Ishikawa (cell line): ENCODE data around the gene CAPZA1.
A peak's percentile ranks its signal among the peaks of the same experiment; 100 is the strongest.

Experiments used
- CEBPB ChIP-seq: IDR thresholded peaks from 2 replicates; pipeline ENCODE4 v1.6.1; 2012
- CREB1 ChIP-seq: IDR thresholded peaks from 2 replicates; pipeline ENCODE4 v1.6.1; 2012; ENCODE audit warnings: low read depth
- EGR1 ChIP-seq: IDR thresholded peaks from 2 replicates; pipeline ENCODE4 v1.6.1; 2012
- EP300 ChIP-seq: IDR thresholded peaks from 2 replicates; pipeline ENCODE4 v1.6.1; 2012; ENCODE audit warnings: borderline replicate concordance
- FOXM1 ChIP-seq: IDR thresholded peaks from 2 replicates; pipeline ENCODE4 v1.6.1; 2012; ENCODE audit warnings: low read depth, borderline replicate concordance
- NFIC ChIP-seq: IDR thresholded peaks from 2 replicates; pipeline ENCODE4 v1.6.1; 2012
- RAD21 ChIP-seq: IDR thresholded peaks from 2 replicates; pipeline ENCODE4 v1.6.1; 2012; ENCODE audit warnings: low read depth
- TAF1 ChIP-seq: IDR thresholded peaks from 2 replicates; pipeline ENCODE4 v1.6.1; 2012; ENCODE audit warnings: low read depth, mild to moderate bottlenecking
- TCF12 ChIP-seq: IDR thresholded peaks from 2 replicates; pipeline ENCODE4 v1.6.1; 2012; ENCODE audit warnings: low read depth
- TEAD4 ChIP-seq: IDR thresholded peaks from 2 replicates; pipeline ENCODE4 v1.6.1; 2012
- YY1 ChIP-seq: IDR thresholded peaks from 2 replicates; pipeline ENCODE4 v1.6.1; 2012; ENCODE audit warnings: low read depth
- ZBTB7A ChIP-seq: IDR thresholded peaks from 2 replicates; pipeline ENCODE4 v1.6.1; 2012; ENCODE audit warnings: low read depth
- TF ChIP-seq, protein P1 (sequence below): IDR thresholded peaks from 2 replicates; pipeline ENCODE4 v1.6.1; 2012; ENCODE audit warnings: low read depth, mild to moderate bottlenecking
- TF ChIP-seq, protein P2 (sequence below): IDR thresholded peaks from 2 replicates; pipeline ENCODE4 v1.6.1; 2012
- TF ChIP-seq, protein P3 (sequence below): IDR thresholded peaks from 2 replicates; pipeline ENCODE4 v1.6.1; 2012

CAPZA1 gene

DNA sequence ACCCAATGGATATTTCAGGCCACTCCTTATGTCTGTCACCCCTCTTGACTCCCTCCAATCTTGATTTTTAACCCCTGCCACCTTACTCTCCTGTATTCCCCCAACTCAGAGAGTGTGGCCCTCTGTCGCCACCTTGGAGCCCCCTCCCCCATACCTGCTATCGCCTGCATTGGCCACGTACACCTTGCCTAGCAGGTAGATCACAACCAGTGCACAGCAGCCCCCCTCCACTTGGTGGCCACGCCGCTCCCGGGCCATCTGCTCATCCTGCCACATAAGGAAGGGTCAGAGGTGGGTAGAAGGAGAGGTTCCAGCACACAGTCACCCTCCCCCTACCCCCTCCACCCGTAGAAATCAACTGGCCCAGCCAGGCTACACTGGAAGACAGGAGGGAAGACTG, 92.6 kb downstream of the CAPZA1 start:
- TF ChIP-seq, protein P1, sequence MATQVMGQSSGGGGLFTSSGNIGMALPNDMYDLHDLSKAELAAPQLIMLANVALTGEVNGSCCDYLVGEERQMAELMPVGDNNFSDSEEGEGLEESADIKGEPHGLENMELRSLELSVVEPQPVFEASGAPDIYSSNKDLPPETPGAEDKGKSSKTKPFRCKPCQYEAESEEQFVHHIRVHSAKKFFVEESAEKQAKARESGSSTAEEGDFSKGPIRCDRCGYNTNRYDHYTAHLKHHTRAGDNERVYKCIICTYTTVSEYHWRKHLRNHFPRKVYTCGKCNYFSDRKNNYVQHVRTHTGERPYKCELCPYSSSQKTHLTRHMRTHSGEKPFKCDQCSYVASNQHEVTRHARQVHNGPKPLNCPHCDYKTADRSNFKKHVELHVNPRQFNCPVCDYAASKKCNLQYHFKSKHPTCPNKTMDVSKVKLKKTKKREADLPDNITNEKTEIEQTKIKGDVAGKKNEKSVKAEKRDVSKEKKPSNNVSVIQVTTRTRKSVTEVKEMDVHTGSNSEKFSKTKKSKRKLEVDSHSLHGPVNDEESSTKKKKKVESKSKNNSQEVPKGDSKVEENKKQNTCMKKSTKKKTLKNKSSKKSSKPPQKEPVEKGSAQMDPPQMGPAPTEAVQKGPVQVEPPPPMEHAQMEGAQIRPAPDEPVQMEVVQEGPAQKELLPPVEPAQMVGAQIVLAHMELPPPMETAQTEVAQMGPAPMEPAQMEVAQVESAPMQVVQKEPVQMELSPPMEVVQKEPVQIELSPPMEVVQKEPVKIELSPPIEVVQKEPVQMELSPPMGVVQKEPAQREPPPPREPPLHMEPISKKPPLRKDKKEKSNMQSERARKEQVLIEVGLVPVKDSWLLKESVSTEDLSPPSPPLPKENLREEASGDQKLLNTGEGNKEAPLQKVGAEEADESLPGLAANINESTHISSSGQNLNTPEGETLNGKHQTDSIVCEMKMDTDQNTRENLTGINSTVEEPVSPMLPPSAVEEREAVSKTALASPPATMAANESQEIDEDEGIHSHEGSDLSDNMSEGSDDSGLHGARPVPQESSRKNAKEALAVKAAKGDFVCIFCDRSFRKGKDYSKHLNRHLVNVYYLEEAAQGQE = no peak
- TF ChIP-seq TCF12 (no peak), EP300 (no peak), NFIC (no peak), CEBPB (no peak), CREB1 (no peak), RAD21 (no peak), EGR1 (no peak), TAF1 (no peak), TEAD4 (no peak), FOXM1 (no peak), YY1 (no peak), ZBTB7A (no peak)
- TF ChIP-seq, protein P2, sequence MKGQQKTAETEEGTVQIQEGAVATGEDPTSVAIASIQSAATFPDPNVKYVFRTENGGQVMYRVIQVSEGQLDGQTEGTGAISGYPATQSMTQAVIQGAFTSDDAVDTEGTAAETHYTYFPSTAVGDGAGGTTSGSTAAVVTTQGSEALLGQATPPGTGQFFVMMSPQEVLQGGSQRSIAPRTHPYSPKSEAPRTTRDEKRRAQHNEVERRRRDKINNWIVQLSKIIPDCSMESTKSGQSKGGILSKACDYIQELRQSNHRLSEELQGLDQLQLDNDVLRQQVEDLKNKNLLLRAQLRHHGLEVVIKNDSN = no peak
- TF ChIP-seq, protein P3, sequence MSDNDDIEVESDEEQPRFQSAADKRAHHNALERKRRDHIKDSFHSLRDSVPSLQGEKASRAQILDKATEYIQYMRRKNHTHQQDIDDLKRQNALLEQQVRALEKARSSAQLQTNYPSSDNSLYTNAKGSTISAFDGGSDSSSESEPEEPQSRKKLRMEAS = no peak

DNA sequence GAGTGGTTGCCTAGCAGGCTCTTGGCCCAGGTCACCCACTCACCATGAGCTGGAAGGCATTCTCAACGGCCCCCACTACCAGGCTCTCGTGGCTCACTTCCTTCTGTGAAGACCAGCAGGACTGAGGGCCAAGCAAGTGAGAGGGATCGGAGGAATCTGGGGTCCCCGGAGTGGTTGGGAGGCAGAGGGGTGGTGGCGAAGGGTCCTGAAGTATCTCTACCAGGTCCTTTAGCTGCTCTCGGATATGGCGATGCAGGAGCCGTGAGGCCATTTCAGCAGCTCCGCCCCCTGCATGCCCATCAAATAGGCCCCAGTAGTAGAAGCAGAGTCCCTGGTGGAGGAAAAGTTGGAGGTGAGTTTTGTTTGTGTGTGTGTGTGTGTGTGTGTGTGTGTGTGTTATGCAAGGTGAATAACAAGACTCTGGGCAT, 93.1 kb downstream of the CAPZA1 start:
- no peak for TF ChIP-seq CREB1
- no peak for TF ChIP-seq YY1
- no peak for TF ChIP-seq EP300
- TF ChIP-seq, protein P3 = no peak
- TF ChIP-seq CEBPB = no peak
- TF ChIP-seq TEAD4 = no peak
- no peak for TF ChIP-seq TAF1
- TF ChIP-seq ZBTB7A = no peak
- TF ChIP-seq EGR1 = no peak
- TF ChIP-seq, protein P1 = no peak
- no peak for TF ChIP-seq FOXM1
- no peak for TF ChIP-seq TCF12
- no peak for TF ChIP-seq RAD21
- TF ChIP-seq, protein P2 = no peak

DNA sequence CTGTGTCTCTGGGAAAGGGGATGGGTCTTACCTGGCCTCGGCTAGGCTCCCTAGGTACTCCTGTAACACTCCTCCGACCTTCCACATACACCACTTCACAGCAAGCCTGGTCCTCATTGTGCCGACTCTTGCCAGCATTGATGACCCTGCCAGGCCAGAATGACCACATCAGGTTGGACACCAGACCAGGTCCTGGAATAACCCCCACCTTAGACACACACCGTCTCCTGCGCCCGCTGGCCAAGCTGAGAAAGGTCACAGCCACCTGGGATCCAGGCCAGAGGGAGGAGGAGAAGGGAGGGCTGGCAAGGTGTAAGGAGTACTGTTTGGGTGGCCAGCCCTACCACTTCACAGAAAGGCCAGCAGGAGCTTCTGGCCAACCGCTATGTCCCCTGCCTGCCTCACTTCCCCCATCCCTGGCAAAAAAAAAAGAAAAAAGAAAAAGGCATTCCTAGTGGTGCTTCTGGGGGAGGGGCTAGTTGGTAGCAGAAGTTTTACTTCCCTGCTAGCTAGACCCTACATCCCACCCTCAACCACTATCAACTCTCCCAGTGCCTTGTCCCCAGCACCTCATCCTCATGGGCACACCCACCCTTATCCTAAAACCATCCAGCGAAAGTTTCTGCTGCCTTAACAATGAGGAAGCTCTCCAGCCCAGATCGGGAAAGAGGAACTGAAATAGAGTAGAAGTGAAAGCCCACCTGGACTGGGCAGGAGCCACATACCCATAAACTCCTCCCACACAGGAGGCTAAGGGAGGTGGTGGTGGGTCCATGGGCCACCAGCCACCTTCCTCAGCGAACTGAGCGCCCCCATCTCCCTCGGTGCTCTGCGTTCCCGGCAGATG, 94.1 kb downstream of the CAPZA1 start:
- TF ChIP-seq NFIC (peak; percentile 48; the same call in 1 of the 2 replicates), EP300 (peak; percentile 32; the same call in 1 of the 2 replicates), ZBTB7A (no peak; the same call in 1 of the 2 replicates), RAD21 (no peak)
- TF ChIP-seq, protein P3 = 0 out of 2 replicates have a peak, but pooled peaks have one; percentile 35

DNA sequence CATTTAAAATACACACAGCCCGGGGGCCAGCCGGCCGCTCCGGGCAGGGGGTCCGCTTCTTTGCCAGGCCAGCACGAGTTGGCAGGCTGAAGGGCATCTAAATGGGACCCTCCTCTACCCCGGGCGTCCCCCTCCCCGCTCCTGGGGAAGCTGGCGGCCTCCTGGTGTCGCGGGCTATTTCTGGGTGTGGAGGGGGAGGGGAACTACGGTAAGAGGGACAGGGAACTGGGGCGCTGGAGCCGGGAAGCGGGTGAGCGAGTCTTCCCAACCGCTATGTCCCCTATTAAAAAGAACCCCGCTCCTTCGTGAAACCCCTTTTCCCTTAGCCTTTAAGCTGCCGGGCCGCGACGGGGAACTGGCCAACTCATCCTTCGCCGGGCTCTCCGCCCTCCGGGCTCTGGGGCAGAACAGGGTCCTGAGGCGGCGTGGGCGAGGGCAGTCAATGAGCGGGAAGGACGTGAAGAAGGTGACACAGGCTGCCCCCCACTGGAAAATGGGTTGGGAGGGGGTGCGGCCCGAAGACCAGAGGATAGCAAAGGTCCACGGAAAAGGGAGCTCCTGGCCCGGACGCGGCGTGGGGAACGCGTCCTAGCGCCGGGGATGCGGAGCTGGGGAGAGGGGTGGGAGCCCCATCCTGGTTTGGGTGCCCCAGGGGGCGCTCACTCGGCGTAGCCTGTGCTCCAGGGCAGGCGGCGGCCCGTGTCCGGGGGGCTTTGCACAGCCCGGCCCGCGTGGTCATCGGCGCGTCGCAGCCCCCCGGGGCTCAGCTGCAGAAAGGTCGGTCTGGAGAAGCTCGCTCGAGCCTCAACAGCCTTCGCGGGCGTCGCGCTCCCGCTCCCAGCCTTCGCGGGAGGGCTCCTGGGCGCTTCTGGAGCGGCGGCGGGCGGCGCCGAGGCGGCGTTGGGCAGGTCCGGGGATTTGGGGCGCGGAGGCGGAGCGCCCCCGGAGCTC, 95.0 kb downstream of the CAPZA1 start:
- TF ChIP-seq TCF12 (no peak), CEBPB (no peak), EP300 (no peak), TAF1 (no peak; the same call in 1 of the 2 replicates), ZBTB7A (0 out of 2 replicates have a peak, but pooled peaks have one; percentile 36), CREB1 (no peak), YY1 (0 out of 2 replicates have a peak, but pooled peaks have one; percentile 12), FOXM1 (no peak), EGR1 (peak; percentile 68; the same call in 1 of the 2 replicates), RAD21 (no peak), TEAD4 (no peak), NFIC (no peak)
- TF ChIP-seq, protein P1 = no peak
- TF ChIP-seq, protein P2 = no peak
- TF ChIP-seq, protein P3 = peak; percentile 75
